GM12801 (cell line): ENCODE data around the gene TMEM225B.

Source experiments
- CTCF ChIP-seq: IDR thresholded peaks from one replicate; pipeline ENCODE4 v1.5.1; 2011; ENCODE audit warnings: control low read depth; ENCODE audit not compliant: insufficient read length; ENCODE audit errors: extremely low read depth

Gene TMEM225B

GRCh38 chr7:99571768-99572167 lies 26.3 kb upstream of the TMEM225B start:
- TF ChIP-seq CTCF: no peak

GRCh38 chr7:99573257-99573656 lies 24.8 kb upstream of the TMEM225B start:
- no peak for TF ChIP-seq CTCF

GRCh38 chr7:99576251-99576650 lies 21.8 kb upstream of the TMEM225B start:
- TF ChIP-seq CTCF: no peak

- TF ChIP-seq CTCF: no peak
These were observed 18.6 kb upstream of the TMEM225B start for GRCh38 chr7:99579281-99579955.

GRCh38 chr7:99579956-99580777 lies 17.9 kb upstream of the TMEM225B start:
- no peak for TF ChIP-seq CTCF

GRCh38 chr7:99588868-99589267 lies 9.2 kb upstream of the TMEM225B start:
- TF ChIP-seq CTCF: no peak

- no peak for TF ChIP-seq CTCF
These were observed 2.9 kb upstream of the TMEM225B start for GRCh38 chr7:99594948-99595745.
